Suprapubic skin (tissue), 3 donors: ENCODE measurements around the gene LINGO1.

ENCODE experiments used
- CTCF ChIP-seq, 2 donors: fragments of 200-600 bp in 1 of 2; fragments of 450-650 bp in 1 of 2; sonication (generic) in 1 of 2; IDR thresholded peaks; one replicate each; pipeline ENCODE4 v1.5.1; 2016 to 2019; ENCODE audit warnings: antibody characterized with exemption in 2 of 2, mild to moderate bottlenecking in 1 of 2, moderate library complexity in 1 of 2
- EP300 ChIP-seq: sonication (generic); formaldehyde crosslinking; IDR thresholded peaks from one replicate; pipeline ENCODE4 v1.6.1; 2017; ENCODE audit warnings: antibody characterized with exemption
- POLR2A ChIP-seq, 2 donors: fragments of 450-650 bp; IDR thresholded peaks; one replicate each; pipeline ENCODE4 v1.6.1; 2017; ENCODE audit warnings: antibody characterized with exemption in 2 of 2, mild to moderate bottlenecking in 2 of 2, moderate library complexity in 2 of 2

- TF ChIP-seq CTCF (IDR thresholded peaks at IDR 0.05) (no peak), POLR2A (IDR thresholded peaks at IDR 0.05) (no peak), EP300 (no peak)
These were observed 8.8 kb downstream of the LINGO1 start for GRCh38 chr15:77623755-77624524.
